GM12878 (cell line): Measurements from ENCODE around the gene F11. TPM values are rescaled to one million over a fixed set of nuclear protein-coding genes. Genes with fewer than 3 reads are reported as not detected.

Experiments used
- ATAC-seq: fragments of 200-7000 bp; cut with Tn5 transposase; 3 replicates; pipeline ENCODE4 v1.9.1; 2020; ENCODE audit warnings: mild to moderate bottlenecking, moderate library complexity
- BruUV-seq: library from RNA; stranded (reverse); fragments of 400-500 nt; replicated peaks from 2 replicates; lab custom pipeline; 2021; lab: Mats Ljungman, UMichigan
- CTCF ChIA-PET: fragments of 300-600 bp; sonication (Branson Sonifier 250); formaldehyde crosslinking; extraction: SDS; loops from one replicate; lab custom pipeline; 2021; ENCODE audit warnings: inconsistent platforms; lab: Yijun Ruan, JAX
- POLR2A ChIA-PET: fragments of 350-600 bp; formaldehyde crosslinking; extraction: SDS; loops from one replicate; lab custom pipeline; 2021; ENCODE audit warnings: inconsistent platforms; lab: Charles Lee
- RAD21 ChIA-PET: fragments of 300-600 bp; sonication (Branson Sonifier 250); formaldehyde crosslinking; loops from one replicate; lab custom pipeline; 2023; ENCODE audit warnings: antibody characterized with exemption; ENCODE audit not compliant: unreplicated experiment; lab: Charles Lee
- SMC1A ChIA-PET: fragments of 300-600 bp; sonication (Branson Sonifier 250); formaldehyde crosslinking; loops from one replicate; lab custom pipeline; 2023; ENCODE audit not compliant: unreplicated experiment, uncharacterized antibody; lab: Charles Lee
- DNase-seq: peaks from one replicate; pipeline ENCODE4 v3.0.0-alpha.2; 2011; ENCODE audit warnings: low read depth, low spot score
- FAIRE-seq: peaks from 3 replicates; lab custom pipeline; 2011; peaks lifted over from hg19 to GRCh38; lab: Jason Lieb, UNC
- H2AFZ ChIP-seq: 2 replicates; pipeline ENCODE4 v1.6.0; 2011; ENCODE audit warnings: low read depth, low read length, control low read depth; ENCODE audit not compliant: control insufficient read depth
- H3K27ac ChIP-seq: 2 replicates; pipeline ENCODE4 v1.5.1; 2011; ENCODE audit warnings: control low read depth; ENCODE audit not compliant: control insufficient read depth, insufficient read depth
- H3K27me3 ChIP-seq, 2 experiments: replicated peaks in 1 of 2; 2 replicates each; pipeline versions ENCODE4 v1.6.0 to v1.6.1; 2011; ENCODE audit warnings: low read length in 1 of 2; ENCODE audit not compliant: control insufficient read depth in 2 of 2, insufficient read depth in 2 of 2
- H3K36me3 ChIP-seq, 2 experiments: 2 replicates each; pipeline ENCODE4 v1.5.1; 2011; ENCODE audit warnings: low read length in 1 of 2; ENCODE audit not compliant: control insufficient read depth in 2 of 2, insufficient read depth in 2 of 2
- H3K4me1 ChIP-seq: 2 replicates; pipeline ENCODE4 v1.6.1; 2011; ENCODE audit warnings: mild to moderate bottlenecking, low read length, moderate library complexity, mixed read lengths; ENCODE audit not compliant: control insufficient read depth, insufficient read depth
- H3K4me2 ChIP-seq: 2 replicates; pipeline ENCODE4 v1.6.0; 2011; ENCODE audit warnings: control low read depth; ENCODE audit not compliant: control insufficient read depth, insufficient read depth
- H3K4me3 ChIP-seq: fragments of 200-600 bp; sonication (generic); 2 replicates; pipeline ENCODE4 v1.5.1; 2016
- H3K79me2 ChIP-seq: 2 replicates; pipeline ENCODE4 v1.6.0; 2011; ENCODE audit warnings: low read length; ENCODE audit not compliant: control insufficient read depth, insufficient read depth
- H3K9ac ChIP-seq: 2 replicates; pipeline ENCODE4 v1.8.0; 2011; ENCODE audit warnings: low read length, control low read depth, mixed read lengths; ENCODE audit not compliant: control insufficient read depth, insufficient read depth
- H3K9me3 ChIP-seq: replicated peaks from 3 replicates; pipeline ENCODE4 v1.5.1; 2011; ENCODE audit warnings: mild to moderate bottlenecking, low read length; ENCODE audit not compliant: control insufficient read depth, insufficient read depth
- H4K20me1 ChIP-seq: 2 replicates; pipeline ENCODE4 v1.6.0; 2011; ENCODE audit not compliant: control insufficient read depth, insufficient read depth
- BCL3 ChIP-seq: IDR thresholded peaks from 2 replicates; pipeline ENCODE4 v1.6.1; 2011; ENCODE audit warnings: borderline replicate concordance, low read depth, mild to moderate bottlenecking, moderate library complexity, low read length; ENCODE audit not compliant: insufficient read depth, poor library complexity, severe bottlenecking
- BHLHE40 ChIP-seq, 2 experiments: fragments of 450-650 bp in 1 of 2; IDR thresholded peaks; 2 replicates each; pipeline ENCODE4 v1.6.1; 2011 to 2017; ENCODE audit warnings: low read depth in 2 of 2, borderline replicate concordance in 1 of 2, improper control_type of control experiment in 1 of 2, low read length in 1 of 2, mild to moderate bottlenecking in 1 of 2
- HDAC2 ChIP-seq: fragments of 200-600 bp; sonication (generic); IDR thresholded peaks from 2 replicates; pipeline ENCODE4 v1.6.1; 2017
- KDM1A ChIP-seq: fragments of 200-600 bp; sonication (generic); IDR thresholded peaks from 2 replicates; pipeline ENCODE4 v1.6.1; 2016; ENCODE audit warnings: borderline replicate concordance
- MTA3 ChIP-seq: IDR thresholded peaks from 2 replicates; pipeline ENCODE4 v1.6.1; 2012; ENCODE audit warnings: low read length, inconsistent platforms, borderline replicate concordance
- PBX3 ChIP-seq: IDR thresholded peaks from 2 replicates; pipeline ENCODE4 v1.6.1; 2011; ENCODE audit warnings: mild to moderate bottlenecking, low read depth, low read length, moderate library complexity; ENCODE audit not compliant: insufficient replicate concordance
- RAD21 ChIP-seq: IDR thresholded peaks from 2 replicates; pipeline ENCODE4 v1.6.1; 2011; ENCODE audit warnings: mild to moderate bottlenecking, low read depth, low read length, moderate library complexity; ENCODE audit not compliant: insufficient read depth
- SMAD5 ChIP-seq: IDR thresholded peaks from 2 replicates; pipeline ENCODE4 v1.6.1; 2016; ENCODE audit warnings: antibody characterized with exemption, low read depth
- SMARCA5 ChIP-seq: fragments of 450-650 bp; IDR thresholded peaks from 2 replicates; pipeline ENCODE4 v1.6.1; 2017; ENCODE audit warnings: mild to moderate bottlenecking
- SP1 ChIP-seq: IDR thresholded peaks from one replicate; pipeline ENCODE4 v1.6.1; 2011; ENCODE audit warnings: low read depth, low read length
- TAF1 ChIP-seq: IDR thresholded peaks from 2 replicates; pipeline ENCODE4 v1.6.1; 2011; ENCODE audit warnings: mild to moderate bottlenecking, low read depth, low read length, borderline replicate concordance
- ZNF24 ChIP-seq: fragments of 450-650 bp; IDR thresholded peaks from 2 replicates; pipeline ENCODE4 v1.6.1; 2017; ENCODE audit warnings: antibody characterized with exemption, mild to moderate bottlenecking
- ZNF274 ChIP-seq: IDR thresholded peaks from one replicate; pipeline ENCODE4 v1.8.0; 2011; ENCODE audit not compliant: insufficient read length, insufficient read depth
- ZZZ3 ChIP-seq: IDR thresholded peaks from 2 replicates; pipeline ENCODE4 v1.6.1; 2011; ENCODE audit warnings: low read depth; ENCODE audit not compliant: control insufficient read depth, insufficient read length
- WGBS: methylation state at CpG from one replicate; pipeline ENCODE4 v1.1.6; 2016; ENCODE audit warnings: low lambda C conversion rate; ENCODE audit not compliant: insufficient replicate concordance, insufficient coverage; ENCODE audit errors: missing lambda C conversion rate; 5-methylcytosine and 5-hydroxymethylcytosine counted together
- in situ Hi-C: fragments of 300-500 bp; cut with MboI; formaldehyde crosslinking; loops from 9 replicates; pipeline ENCODE4 v1.14.3; 2018; ENCODE audit warnings: mixed read lengths
- intact Hi-C: fragments of 100-400 bp; cut with micrococcal nuclease; formaldehyde crosslinking; loops from one replicate; pipeline ENCODE4 v1.14.2; 2022; ENCODE audit not compliant: unreplicated experiment
- polyA plus RNA-seq, 11 experiments: library from polyadenylated mRNA; depleted of rRNA in 4 of 11; unstranded in 6 of 11; stranded (reverse) in 5 of 11; fragments of >200 nt; fragmentation: Nextera tagmentation in 4 of 11; fragmentation: Illumina TruSeq in 1 of 11; extraction: Ambion mirVana in 4 of 11; extraction: Trizol in 1 of 11; gene quantifications; 1 replicate in 1 of 11; 2 replicates in 10 of 11; pipeline versions ENCODE4 v1.2.1 to v1.2.3, GENCODE V29; 2011 to 2016; ENCODE audit warnings: inconsistent platforms in 2 of 11, missing spikeins in 2 of 11, low read depth in 1 of 11
- total RNA-seq, 4 experiments: library from RNA; depleted of rRNA in 3 of 4; stranded (reverse); fragments of >200 nt in 3 of 4; fragmentation: Illumina TruSeq in 1 of 4; extraction: Trizol in 1 of 4; gene quantifications; 2 replicates each; pipeline versions ENCODE4 v1.2.1 to v1.2.3, GENCODE V29; 2013 to 2021
- TF ChIP-seq, protein P1 (sequence below): fragments of 150-350 bp; IDR thresholded peaks from 2 replicates; pipeline ENCODE4 v1.6.1; 2014; ENCODE audit warnings: mild to moderate bottlenecking, low read depth, low read length
- TF ChIP-seq, protein P2 (sequence below), 3 experiments: IDR thresholded peaks in 2 of 3; conservative IDR thresholded peaks in 1 of 3; 2 replicates each; pipeline ENCODE4 v1.5.1; 2011; ENCODE audit warnings: low read depth in 3 of 3, low read length in 3 of 3, mild to moderate bottlenecking in 3 of 3, control low read depth in 2 of 3, moderate library complexity in 2 of 3, inconsistent platforms in 1 of 3, mixed read lengths in 1 of 3; ENCODE audit not compliant: control insufficient read depth in 2 of 3, insufficient read depth in 1 of 3; ENCODE audit errors: extremely low read depth in 1 of 3
- TF ChIP-seq, protein P3 (sequence below): fragments of 450-650 bp; IDR thresholded peaks from 2 replicates; pipeline ENCODE4 v1.6.1; 2018; ENCODE audit warnings: mild to moderate bottlenecking, low read depth, moderate library complexity; ENCODE audit not compliant: partially characterized antibody

Gene F11
- total and polyA plus RNA-seq, 10 of the 15 experiments (the other 5 are each of a cell fraction or from before 2014, with no cell fraction given) = not detected

DNA sequence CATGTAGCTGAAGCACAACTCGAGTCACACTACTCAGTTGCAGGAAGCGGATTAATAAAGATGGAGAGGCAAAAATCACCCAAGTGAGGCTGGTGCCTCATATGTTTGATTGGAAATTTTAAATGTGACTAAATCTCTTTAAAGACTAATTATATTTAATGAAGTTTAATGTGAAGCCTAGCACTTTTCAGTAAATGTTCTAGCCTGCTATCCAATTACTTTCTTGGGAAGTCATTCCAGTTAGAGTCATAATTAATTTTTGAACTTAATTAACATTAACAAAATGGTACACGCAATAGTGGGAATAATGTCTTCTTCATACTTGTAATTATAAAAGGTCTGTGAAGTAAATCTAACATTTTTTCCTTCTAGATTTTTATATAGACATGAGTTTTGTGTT, 20.6 kb downstream of the F11 start:
- Histone ChIP-seq H3K4me2 (no peak overlapping the region), H3K27ac (no peak overlapping the region), H3K36me3 (no peaks in the 10 kb centered on the region), H3K9me3 (no peaks in the 10 kb centered on the region), H3K9ac (no peak overlapping the region), H3K4me1 (no peaks in the 10 kb centered on the region), H2AFZ (no peak overlapping the region), H4K20me1 (no peaks in the 10 kb centered on the region), H3K79me2 (no peaks in the 10 kb centered on the region), H3K27me3 (no peaks in the 10 kb centered on the region; a peak in 1 of 4 replicates), H3K4me3 (no peak overlapping the region)
- ChIA-PET SMC1A (no interaction called here), RAD21 (no interaction called here), POLR2A (no interaction called here), CTCF (no interaction called here)
- ATAC-seq (no peak), DNase-seq (no peak), FAIRE-seq (no peak)
- 36% methylated on average over 3 of the region's 3 CpGs for WGBS
- in situ Hi-C loops = no loop called here
- intact Hi-C loops = no loop called here
- BruUV-seq = no TSS peak
- no peak for TF ChIP-seq RAD21
- no peak for TF ChIP-seq ZZZ3
- no peak for TF ChIP-seq PBX3
- TF ChIP-seq HDAC2 = no peak
- no peak for TF ChIP-seq BHLHE40 (IDR thresholded peaks at IDR 0.05; ENCODE audit: borderline replicate concordance in 1 of 2, low read depth in 2 of 2, low read length in 1 of 2)
- TF ChIP-seq, protein P1, sequence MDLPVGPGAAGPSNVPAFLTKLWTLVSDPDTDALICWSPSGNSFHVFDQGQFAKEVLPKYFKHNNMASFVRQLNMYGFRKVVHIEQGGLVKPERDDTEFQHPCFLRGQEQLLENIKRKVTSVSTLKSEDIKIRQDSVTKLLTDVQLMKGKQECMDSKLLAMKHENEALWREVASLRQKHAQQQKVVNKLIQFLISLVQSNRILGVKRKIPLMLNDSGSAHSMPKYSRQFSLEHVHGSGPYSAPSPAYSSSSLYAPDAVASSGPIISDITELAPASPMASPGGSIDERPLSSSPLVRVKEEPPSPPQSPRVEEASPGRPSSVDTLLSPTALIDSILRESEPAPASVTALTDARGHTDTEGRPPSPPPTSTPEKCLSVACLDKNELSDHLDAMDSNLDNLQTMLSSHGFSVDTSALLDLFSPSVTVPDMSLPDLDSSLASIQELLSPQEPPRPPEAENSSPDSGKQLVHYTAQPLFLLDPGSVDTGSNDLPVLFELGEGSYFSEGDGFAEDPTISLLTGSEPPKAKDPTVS = no peak
- no peak for TF ChIP-seq MTA3
- no peak for TF ChIP-seq TAF1
- no peak for TF ChIP-seq ZNF274
- no peak for TF ChIP-seq ZNF24
- no peak for TF ChIP-seq SMAD5
- no peak for TF ChIP-seq BCL3
- TF ChIP-seq, protein P2, sequence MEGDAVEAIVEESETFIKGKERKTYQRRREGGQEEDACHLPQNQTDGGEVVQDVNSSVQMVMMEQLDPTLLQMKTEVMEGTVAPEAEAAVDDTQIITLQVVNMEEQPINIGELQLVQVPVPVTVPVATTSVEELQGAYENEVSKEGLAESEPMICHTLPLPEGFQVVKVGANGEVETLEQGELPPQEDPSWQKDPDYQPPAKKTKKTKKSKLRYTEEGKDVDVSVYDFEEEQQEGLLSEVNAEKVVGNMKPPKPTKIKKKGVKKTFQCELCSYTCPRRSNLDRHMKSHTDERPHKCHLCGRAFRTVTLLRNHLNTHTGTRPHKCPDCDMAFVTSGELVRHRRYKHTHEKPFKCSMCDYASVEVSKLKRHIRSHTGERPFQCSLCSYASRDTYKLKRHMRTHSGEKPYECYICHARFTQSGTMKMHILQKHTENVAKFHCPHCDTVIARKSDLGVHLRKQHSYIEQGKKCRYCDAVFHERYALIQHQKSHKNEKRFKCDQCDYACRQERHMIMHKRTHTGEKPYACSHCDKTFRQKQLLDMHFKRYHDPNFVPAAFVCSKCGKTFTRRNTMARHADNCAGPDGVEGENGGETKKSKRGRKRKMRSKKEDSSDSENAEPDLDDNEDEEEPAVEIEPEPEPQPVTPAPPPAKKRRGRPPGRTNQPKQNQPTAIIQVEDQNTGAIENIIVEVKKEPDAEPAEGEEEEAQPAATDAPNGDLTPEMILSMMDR (IDR thresholded peaks at IDR 0.05 in 2 of 3, conservative IDR thresholded peaks at IDR 0.05 in 1 of 3; ENCODE audit: control insufficient read depth in 2 of 3, extremely low read depth in 1 of 3, insufficient read depth in 1 of 3, low read depth in 3 of 3, low read length in 3 of 3) = no peak
- no peak for TF ChIP-seq SMARCA5
- TF ChIP-seq KDM1A = no peak
- TF ChIP-seq, protein P3, sequence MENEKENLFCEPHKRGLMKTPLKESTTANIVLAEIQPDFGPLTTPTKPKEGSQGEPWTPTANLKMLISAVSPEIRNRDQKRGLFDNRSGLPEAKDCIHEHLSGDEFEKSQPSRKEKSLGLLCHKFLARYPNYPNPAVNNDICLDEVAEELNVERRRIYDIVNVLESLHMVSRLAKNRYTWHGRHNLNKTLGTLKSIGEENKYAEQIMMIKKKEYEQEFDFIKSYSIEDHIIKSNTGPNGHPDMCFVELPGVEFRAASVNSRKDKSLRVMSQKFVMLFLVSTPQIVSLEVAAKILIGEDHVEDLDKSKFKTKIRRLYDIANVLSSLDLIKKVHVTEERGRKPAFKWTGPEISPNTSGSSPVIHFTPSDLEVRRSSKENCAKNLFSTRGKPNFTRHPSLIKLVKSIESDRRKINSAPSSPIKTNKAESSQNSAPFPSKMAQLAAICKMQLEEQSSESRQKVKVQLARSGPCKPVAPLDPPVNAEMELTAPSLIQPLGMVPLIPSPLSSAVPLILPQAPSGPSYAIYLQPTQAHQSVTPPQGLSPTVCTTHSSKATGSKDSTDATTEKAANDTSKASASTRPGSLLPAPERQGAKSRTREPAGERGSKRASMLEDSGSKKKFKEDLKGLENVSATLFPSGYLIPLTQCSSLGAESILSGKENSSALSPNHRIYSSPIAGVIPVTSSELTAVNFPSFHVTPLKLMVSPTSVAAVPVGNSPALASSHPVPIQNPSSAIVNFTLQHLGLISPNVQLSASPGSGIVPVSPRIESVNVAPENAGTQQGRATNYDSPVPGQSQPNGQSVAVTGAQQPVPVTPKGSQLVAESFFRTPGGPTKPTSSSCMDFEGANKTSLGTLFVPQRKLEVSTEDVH = no peak
- TF ChIP-seq SP1 = no peak
